K562 (cell line): ENCODE measurements around the gene TIAM1. TPM values are rescaled to one million over a fixed set of nuclear protein-coding genes. Genes with fewer than 3 reads are reported as not detected.

ENCODE experiments used
- ATAC-seq: fragments of 200-7000 bp; cut with Tn5 transposase; 3 replicates; pipeline ENCODE4 v1.9.1; 2020; ENCODE audit warnings: moderate library complexity
- BruUV-seq: library from RNA; stranded (reverse); fragments of 400-500 nt; replicated peaks from 2 replicates; lab custom pipeline; 2021; lab: Mats Ljungman, UMichigan
- CTCF ChIA-PET: fragments of 300-600 bp; formaldehyde crosslinking; extraction: SDS; loops from one replicate; lab custom pipeline; 2021; ENCODE audit warnings: low intra/inter-chr PET ratio; lab: Yijun Ruan, JAX
- POLR2A ChIA-PET: fragments of 300-600, 350-650 bp; sonication (Branson Sonifier 250); formaldehyde crosslinking; extraction: SDS; loops from one replicate; lab custom pipeline; 2021; ENCODE audit warnings: antibody characterized with exemption, inconsistent platforms; lab: Yijun Ruan, JAX
- DNase-seq, 4 experiments: peaks; one replicate each; pipeline versions ENCODE4 v3.0.0 to v3.0.0-alpha.2; 2011 to 2018; ENCODE audit warnings: low spot score in 3 of 4, mixed read lengths in 3 of 4; ENCODE audit errors: extremely low read depth in 1 of 4
- FAIRE-seq: peaks from 2 replicates; lab custom pipeline; 2011; peaks lifted over from hg19 to GRCh38; lab: Jason Lieb, UNC
- H2AFZ ChIP-seq: 2 replicates; pipeline ENCODE4 v1.6.0; 2011; ENCODE audit warnings: low read depth, low read length, control low read depth, inconsistent platforms
- H3K27ac ChIP-seq: fragments of 200-600 bp; 3 replicates; pipeline ENCODE4 v1.8.0; 2011; ENCODE audit warnings: low read depth, mild to moderate bottlenecking, control low read depth, inconsistent platforms, low read length, moderate library complexity, mixed read lengths; ENCODE audit errors: extremely low read depth
- H3K27me3 ChIP-seq, 2 experiments: fragments of 300-600 bp in 1 of 2; 2 replicates in 1 of 2; 3 replicates in 1 of 2; pipeline versions ENCODE4 v1.6.0 to v1.8.0; 2011; ENCODE audit warnings: inconsistent platforms in 2 of 2, low read length in 2 of 2, mild to moderate bottlenecking in 1 of 2, mixed read lengths in 1 of 2, moderate library complexity in 1 of 2; ENCODE audit not compliant: control insufficient read depth in 2 of 2, insufficient read depth in 2 of 2
- H3K36me3 ChIP-seq: fragments of 300-600 bp; 3 replicates; pipeline ENCODE4 v1.8.0; 2011; ENCODE audit warnings: mild to moderate bottlenecking, low read length, inconsistent platforms; ENCODE audit not compliant: control insufficient read depth, insufficient read depth
- H3K4me1 ChIP-seq, 2 experiments: fragments of 200-600 bp in 1 of 2; replicated peaks in 1 of 2; 2 replicates in 1 of 2; 3 replicates in 1 of 2; pipeline versions ENCODE4 v1.5.1 to v1.8.0; 2011; ENCODE audit warnings: inconsistent platforms in 2 of 2, low read length in 2 of 2, mild to moderate bottlenecking in 1 of 2, mixed read lengths in 1 of 2, moderate library complexity in 1 of 2; ENCODE audit not compliant: control insufficient read depth in 2 of 2, insufficient read depth in 2 of 2
- H3K4me2 ChIP-seq: 2 replicates; pipeline ENCODE4 v1.6.1; 2011; ENCODE audit warnings: low read length, control low read depth, inconsistent platforms, mixed read lengths; ENCODE audit not compliant: insufficient read depth
- H3K4me3 ChIP-seq: fragments of 200-600 bp; sonication (generic), shearing (Covaris generic); 2 replicates; pipeline ENCODE4 v1.5.1; 2016; ENCODE audit warnings: control low read depth, inconsistent platforms
- H3K79me2 ChIP-seq: fragments of 200-600 bp; 3 replicates; pipeline ENCODE4 v1.8.0; 2011; ENCODE audit warnings: low read length, inconsistent platforms; ENCODE audit not compliant: control insufficient read depth, insufficient read depth
- H3K9ac ChIP-seq, 2 experiments: 2 replicates each; pipeline versions ENCODE4 v1.6.0 to v1.6.1; 2011; ENCODE audit warnings: low read depth in 2 of 2, low read length in 2 of 2, control low read depth in 1 of 2, inconsistent platforms in 1 of 2, mild to moderate bottlenecking in 1 of 2, mixed read lengths in 1 of 2; ENCODE audit not compliant: insufficient read depth in 1 of 2
- H3K9me1 ChIP-seq: one replicate; pipeline ENCODE4 v1.6.0; 2011; ENCODE audit warnings: inconsistent platforms, mild to moderate bottlenecking, low read length, moderate library complexity; ENCODE audit not compliant: control insufficient read depth, insufficient read depth
- H3K9me3 ChIP-seq: replicated peaks from 2 replicates; pipeline ENCODE4 v1.5.1; 2011; ENCODE audit warnings: low read depth, low read length, inconsistent platforms; ENCODE audit not compliant: control insufficient read depth, insufficient read depth
- H4K20me1 ChIP-seq: replicated peaks from 2 replicates; pipeline ENCODE4 v1.6.1; 2011; ENCODE audit warnings: low read length, inconsistent platforms, mixed read lengths; ENCODE audit not compliant: control insufficient read depth, insufficient read depth
- CBX5 ChIP-seq: IDR thresholded peaks from 2 replicates; pipeline ENCODE4 v1.6.1; 2014; ENCODE audit warnings: low read depth, borderline replicate concordance
- CEBPB ChIP-seq: fragments of 450-650 bp; IDR thresholded peaks from 2 replicates; pipeline ENCODE4 v1.6.1; 2016; ENCODE audit warnings: missing genetic modification characterization, missing compliant biosample characterization
- ETV1 ChIP-seq: fragments of 450-650 bp; conservative IDR thresholded peaks from 2 replicates; pipeline ENCODE4 v1.6.1; 2016; ENCODE audit warnings: missing genetic modification characterization, control low read depth, low read depth, missing compliant biosample characterization
- ILF3 ChIP-seq: fragments of 450-650 bp; IDR thresholded peaks from 2 replicates; pipeline ENCODE4 v1.6.1; 2018; ENCODE audit warnings: antibody characterized with exemption, mild to moderate bottlenecking, moderate library complexity, borderline replicate concordance
- KAT7 ChIP-seq: sonication (generic); formaldehyde crosslinking; IDR thresholded peaks from 2 replicates; pipeline ENCODE4 v1.8.0; 2022; ENCODE audit warnings: missing genetic modification reagents, mild to moderate bottlenecking, borderline replicate concordance
- MTA3 ChIP-seq: fragments of 450-650 bp; formaldehyde crosslinking; IDR thresholded peaks from 2 replicates; pipeline ENCODE4 v1.6.1; 2017; ENCODE audit warnings: mild to moderate bottlenecking, borderline replicate concordance
- PCBP1 ChIP-seq: fragments of 200-400 bp; formaldehyde crosslinking; IDR thresholded peaks from 2 replicates; pipeline ENCODE4 v1.6.1; 2018; ENCODE audit warnings: mild to moderate bottlenecking, low read depth, low read length; ENCODE audit not compliant: poor library complexity, severe bottlenecking
- ZNF146 ChIP-seq: IDR thresholded peaks from one replicate; pipeline ENCODE4 v1.6.1; 2018; ENCODE audit warnings: missing compliant biosample characterization; ENCODE audit not compliant: unreplicated experiment
- ZNF76 ChIP-seq: fragments of 250-450 bp; sonication (Bioruptor Pico); IDR thresholded peaks from 2 replicates; pipeline ENCODE4 v1.4.0; 2020; ENCODE audit warnings: mild to moderate bottlenecking, moderate library complexity, borderline replicate concordance
- WGBS: fragments of 100-300 bp; shearing (Covaris generic); methylation state at CpG from one replicate; pipeline ENCODE4 v1.1.6; 2016; ENCODE audit warnings: low coverage, mixed read lengths; ENCODE audit not compliant: insufficient coverage; ENCODE audit errors: missing lambda C conversion rate; 5-methylcytosine and 5-hydroxymethylcytosine counted together
- in situ Hi-C: fragments of 300-500 bp; cut with MboI; formaldehyde crosslinking; loops from 4 replicates; pipeline ENCODE4 v1.15.0; 2018; ENCODE audit warnings: inconsistent platforms, mixed read lengths
- intact Hi-C: fragments of 100-400 bp; cut with micrococcal nuclease; formaldehyde crosslinking; loops from 2 replicates; pipeline ENCODE4 v1.14.2; 2022
- polyA plus RNA-seq, 8 experiments: library from polyadenylated mRNA; depleted of rRNA in 4 of 8; stranded (reverse) in 5 of 8; unstranded in 3 of 8; fragments of >200 nt; fragmentation: Nextera tagmentation in 2 of 8; fragmentation: Illumina TruSeq in 1 of 8; extraction: Ambion mirVana in 2 of 8; extraction: Trizol in 1 of 8; gene quantifications; 2 replicates each; pipeline versions ENCODE4 v1.2.1 to v1.2.3, GENCODE V29; 2011 to 2014; ENCODE audit warnings: inconsistent platforms in 1 of 8, missing spikeins in 1 of 8
- total RNA-seq, 7 experiments: library from RNA; depleted of rRNA in 6 of 7; stranded (reverse); fragments of >200 nt in 6 of 7; fragmentation: Illumina TruSeq in 2 of 7; extraction: Trizol in 2 of 7; gene quantifications; 2 replicates each; pipeline versions ENCODE4 v1.2.1 to v1.2.3, GENCODE V29; 2011 to 2021; ENCODE audit warnings: low replicate concordance in 1 of 7
- TF ChIP-seq, protein P1 (sequence below): sonication (generic); formaldehyde crosslinking; IDR thresholded peaks from 2 replicates; pipeline ENCODE4 v1.8.1; 2022; ENCODE audit warnings: missing genetic modification reagents
- TF ChIP-seq, protein P2 (sequence below), 2 experiments: fragments of 450-650 bp; IDR thresholded peaks; 2 replicates each; pipeline ENCODE4 v1.6.1; 2016

TIAM1 gene
- total and polyA plus RNA-seq, 9 of the 15 experiments (the other 6 are each of a cell fraction or from before 2014, with no cell fraction given): 0.11 TPM; not detected in 8

GRCh38 chr21:31255896-31256295 is 88.2 kb downstream of the TIAM1 start:
- Histone ChIP-seq H3K9me1 (no peaks in the 10 kb centered on the region), H3K9me3 (no peaks in the 10 kb centered on the region), H3K27ac (no peak overlapping the region)
- no TSS peak for BruUV-seq
- ATAC-seq: no peak
- TF ChIP-seq ZNF76 (CRISPR knock-in tag) (no peak), MTA3 (no peak)
- TF ChIP-seq, all 486 proteins: peak for 0
- ChIA-PET CTCF (no interaction called here), POLR2A (no interaction called here)
- DNase-seq: no peak
- peaks cover 0 to 5% of the 10 kb centered on the region in 2 experiments; a peak in 2 of 5 replicates for H3K4me1 ChIP-seq
- no peak overlapping the region for H2AFZ ChIP-seq
- H3K79me2 ChIP-seq: no peaks in the 10 kb centered on the region
- no peak overlapping the region for H3K4me3 ChIP-seq
- H3K4me2 ChIP-seq: no peak overlapping the region
- peaks cover 4 to 9% of the 10 kb centered on the region in 2 experiments; a peak in 3 of 5 replicates for H3K27me3 ChIP-seq
- 2% methylated on average over 2 of the region's 2 CpGs for WGBS
- intact Hi-C loops: no loop called here
- in situ Hi-C loops: no loop called here
- FAIRE-seq: no peak
- no peaks in the 10 kb centered on the region for H4K20me1 ChIP-seq
- no peaks in the 10 kb centered on the region for H3K36me3 ChIP-seq
- H3K9ac ChIP-seq: no peak overlapping the region

DNA sequence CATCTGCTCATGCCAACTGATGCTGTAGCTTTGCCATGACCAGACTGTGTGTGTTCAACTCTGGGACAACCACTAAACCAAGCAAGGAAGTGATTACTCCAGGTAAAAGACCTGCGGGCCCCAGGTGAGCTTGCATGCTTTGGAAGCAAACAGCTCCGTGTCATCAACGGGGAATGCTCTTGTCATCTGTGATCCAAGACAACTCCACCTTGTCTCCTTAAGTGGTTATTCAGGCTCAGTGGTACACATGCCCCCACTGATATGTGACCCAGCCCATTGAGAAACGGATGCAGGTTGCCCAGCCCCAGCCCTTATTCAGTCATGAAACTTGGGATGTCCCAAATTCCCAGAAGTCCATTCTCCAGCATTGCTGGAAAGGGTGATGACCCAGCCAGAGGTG is 89.0 kb downstream of the TIAM1 start:
- H4K20me1 ChIP-seq: no peaks in the 10 kb centered on the region
- intact Hi-C loops (no loop called here), in situ Hi-C loops (no loop called here)
- H3K4me1 ChIP-seq: peaks cover 0 to 5% of the 10 kb centered on the region in 2 experiments; a peak in 1 of 5 replicates
- H3K4me2 ChIP-seq: no peak overlapping the region
- H3K27me3 ChIP-seq: peaks cover 4 to 9% of the 10 kb centered on the region in 2 experiments; a peak in 3 of 5 replicates
- no peak overlapping the region for H3K27ac ChIP-seq
- no peaks in the 10 kb centered on the region for H3K79me2 ChIP-seq
- POLR2A ChIA-PET: no interaction called here
- no peak overlapping the region for H2AFZ ChIP-seq
- H3K9ac ChIP-seq: no peak overlapping the region
- FAIRE-seq (no peak), DNase-seq (no peak), ATAC-seq (no peak)
- H3K36me3 ChIP-seq: no peaks in the 10 kb centered on the region
- 0% methylated on average over 4 of the region's 4 CpGs for WGBS
- H3K9me1 ChIP-seq: no peaks in the 10 kb centered on the region
- H3K4me3 ChIP-seq: no peak overlapping the region
- no TSS peak for BruUV-seq
- CTCF ChIA-PET: no interaction called here
- H3K9me3 ChIP-seq: no peaks in the 10 kb centered on the region
- TF ChIP-seq PCBP1 (no peak), ETV1 (tag) (no peak), CBX5 (no peak), KAT7 (CRISPR knock-in tag) (no peak), ZNF146 (no peak), CEBPB (no peak), ILF3 (no peak)
- TF ChIP-seq, protein P1, sequence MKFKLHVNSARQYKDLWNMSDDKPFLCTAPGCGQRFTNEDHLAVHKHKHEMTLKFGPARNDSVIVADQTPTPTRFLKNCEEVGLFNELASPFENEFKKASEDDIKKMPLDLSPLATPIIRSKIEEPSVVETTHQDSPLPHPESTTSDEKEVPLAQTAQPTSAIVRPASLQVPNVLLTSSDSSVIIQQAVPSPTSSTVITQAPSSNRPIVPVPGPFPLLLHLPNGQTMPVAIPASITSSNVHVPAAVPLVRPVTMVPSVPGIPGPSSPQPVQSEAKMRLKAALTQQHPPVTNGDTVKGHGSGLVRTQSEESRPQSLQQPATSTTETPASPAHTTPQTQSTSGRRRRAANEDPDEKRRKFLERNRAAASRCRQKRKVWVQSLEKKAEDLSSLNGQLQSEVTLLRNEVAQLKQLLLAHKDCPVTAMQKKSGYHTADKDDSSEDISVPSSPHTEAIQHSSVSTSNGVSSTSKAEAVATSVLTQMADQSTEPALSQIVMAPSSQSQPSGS: no peak
- TF ChIP-seq, protein P2, sequence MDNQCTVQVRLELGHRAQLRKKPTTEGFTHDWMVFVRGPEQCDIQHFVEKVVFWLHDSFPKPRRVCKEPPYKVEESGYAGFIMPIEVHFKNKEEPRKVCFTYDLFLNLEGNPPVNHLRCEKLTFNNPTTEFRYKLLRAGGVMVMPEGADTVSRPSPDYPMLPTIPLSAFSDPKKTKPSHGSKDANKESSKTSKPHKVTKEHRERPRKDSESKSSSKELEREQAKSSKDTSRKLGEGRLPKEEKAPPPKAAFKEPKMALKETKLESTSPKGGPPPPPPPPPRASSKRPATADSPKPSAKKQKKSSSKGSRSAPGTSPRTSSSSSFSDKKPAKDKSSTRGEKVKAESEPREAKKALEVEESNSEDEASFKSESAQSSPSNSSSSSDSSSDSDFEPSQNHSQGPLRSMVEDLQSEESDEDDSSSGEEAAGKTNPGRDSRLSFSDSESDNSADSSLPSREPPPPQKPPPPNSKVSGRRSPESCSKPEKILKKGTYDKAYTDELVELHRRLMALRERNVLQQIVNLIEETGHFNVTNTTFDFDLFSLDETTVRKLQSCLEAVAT (IDR thresholded peaks at IDR 0.05): no peak
